Measurements from ENCODE around the gene HLA-DMB.

- TF ChIP-seq CREB1 (IDR thresholded peaks at IDR 0.05; ENCODE audit: low read depth) = no peak
- TF ChIP-seq REST (IDR thresholded peaks at IDR 0.05; ENCODE audit: low read depth) = no peak
- TF ChIP-seq MAX (IDR thresholded peaks at IDR 0.05) = no peak
- no peak for TF ChIP-seq YY1 (IDR thresholded peaks at IDR 0.05; ENCODE audit: low read depth)
- no peak for TF ChIP-seq EP300 (IDR thresholded peaks at IDR 0.05; ENCODE audit: borderline replicate concordance)
- no peak for TF ChIP-seq TCF12 (IDR thresholded peaks at IDR 0.05; ENCODE audit: low read depth)
- no peak for TF ChIP-seq RAD21 (IDR thresholded peaks at IDR 0.05; ENCODE audit: low read depth)
- no peak for TF ChIP-seq CEBPB (IDR thresholded peaks at IDR 0.05)
- TF ChIP-seq EGR1 (IDR thresholded peaks at IDR 0.05) = no peak
- no peak for TF ChIP-seq USF1 (IDR thresholded peaks at IDR 0.05)
- no peak for TF ChIP-seq TEAD4 (IDR thresholded peaks at IDR 0.05)
These were observed 23.9 kb upstream of the HLA-DMB start for GRCh38 chr6:32964776-32965175.
